Measurements from ENCODE around the gene TMOD3.
"Not testable (repeated sequence)": the region's sequence is repeated elsewhere in the genome, so short reads cannot be mapped to it uniquely, and the experiment has no call there.

The TMOD3 gene

GRCh38 chr15:51864408-51865056 lies 35.1 kb downstream of the TMOD3 start:
- no peak for DNase-seq (ENCODE audit: low read depth)

- DNase-seq (ENCODE audit: low read depth), result no peak
These were observed 35.9 kb downstream of the TMOD3 start for GRCh38 chr15:51865317-51865716.

- DNase-seq (ENCODE audit: low read depth), result no peak
These were observed 36.7 kb downstream of the TMOD3 start for GRCh38 chr15:51866161-51866560.

GRCh38 chr15:51866751-51867150 lies 37.3 kb downstream of the TMOD3 start:
- no peak for DNase-seq (ENCODE audit: low read depth)

GRCh38 chr15:51869060-51869421 lies 39.6 kb downstream of the TMOD3 start:
- no peak for DNase-seq (ENCODE audit: low read depth)

GRCh38 chr15:51870774-51871173 lies 41.3 kb downstream of the TMOD3 start:
- no peak for DNase-seq (ENCODE audit: low read depth)

GRCh38 chr15:51874751-51875644 lies 45.5 kb downstream of the TMOD3 start:
- DNase-seq (ENCODE audit: low read depth), result no peak

- DNase-seq (ENCODE audit: low read depth), result no peak
These were observed 46.7 kb downstream of the TMOD3 start for GRCh38 chr15:51876169-51876568.

- no peak for DNase-seq (ENCODE audit: low read depth)
These were observed 49.3 kb downstream of the TMOD3 start for GRCh38 chr15:51878446-51879386.

- no peak for DNase-seq (ENCODE audit: low read depth)
These were observed 50.1 kb downstream of the TMOD3 start for GRCh38 chr15:51879555-51879954.

GRCh38 chr15:51883271-51883837 lies 53.9 kb downstream of the TMOD3 start:
- DNase-seq (ENCODE audit: low read depth), result no peak

- no peak for DNase-seq (ENCODE audit: low read depth)
These were observed 54.6 kb downstream of the TMOD3 start for GRCh38 chr15:51884041-51884440.

GRCh38 chr15:51884517-51885236 lies 55.2 kb downstream of the TMOD3 start:
- no peak for DNase-seq (ENCODE audit: low read depth)

- DNase-seq (ENCODE audit: low read depth), result not testable (repeated sequence)
These were observed 56.3 kb downstream of the TMOD3 start for GRCh38 chr15:51885758-51886157.

- no peak for DNase-seq (ENCODE audit: low read depth)
These were observed 58.6 kb downstream of the TMOD3 start for GRCh38 chr15:51887887-51888592.

- DNase-seq (ENCODE audit: low read depth), result no peak
These were observed 59.2 kb downstream of the TMOD3 start for GRCh38 chr15:51888593-51889195.

- no peak for DNase-seq (ENCODE audit: low read depth)
These were observed 60.0 kb downstream of the TMOD3 start for GRCh38 chr15:51889486-51889885.

GRCh38 chr15:51904421-51904820 lies 75.0 kb downstream of the TMOD3 start:
- DNase-seq (ENCODE audit: low read depth), result no peak

- no peak for DNase-seq (ENCODE audit: low read depth)
These were observed 75.5 kb downstream of the TMOD3 start for GRCh38 chr15:51904931-51905330.

Measured in T follicular helper cell (primary cell).